ENCODE data around the gene SNAP29. TPM values are rescaled to one million over a fixed set of nuclear protein-coding genes. Genes with fewer than 3 reads are reported as not detected.

The SNAP29 gene
- total RNA-seq, 6 donors from 2014 or later, result 10.2 to 28.3 (median 19.8) TPM

GRCh38 chr22:20916916-20917810, 58.4 kb downstream of the SNAP29 start, which contains the start of gene CRKL:
TSS of gene CRKL (plus strand) at chr22:20917407. CDS start at chr22:20917935, 528 bp downstream.
- peak; percentile 99 to 100 for ATAC-seq (ENCODE audit: low FRiP score in 2 of 2)
- peaks cover 27 to 40% (median 34%) of the 10 kb centered on the region in 4 donors for H3K4me1 ChIP-seq
- 0 to 5% methylated on average over 3 to 34 of the region's 92 CpGs for WGBS, 2 donors
- H3K4me3 ChIP-seq, result peak within 1 kb of the TSS; percentile 73 to 90 (median 83)
- H3K9me3 ChIP-seq, result no peaks in the 10 kb centered on the region
- peak within 1 kb of the TSS; percentile 93 to 97 (median 96) for H3K27ac ChIP-seq
- no peaks in the 10 kb centered on the region for H3K36me3 ChIP-seq
- H3K27me3 ChIP-seq, result no peaks in the 10 kb centered on the region
- peak; percentile 97 to 99 for DNase-seq
- peak; percentile 91 to 98 (median 96) for TF ChIP-seq CTCF (IDR thresholded peaks at IDR 0.05)
- TF ChIP-seq POLR2AphosphoS5 (IDR thresholded peaks at IDR 0.05), result peak; percentile 86 to 94
- peak in 3 of 4 donors; percentile 69 to 97 (median 94) for TF ChIP-seq POLR2A (IDR thresholded peaks at IDR 0.05)
- no peak for TF ChIP-seq EP300 (IDR thresholded peaks at IDR 0.05)

DNA sequence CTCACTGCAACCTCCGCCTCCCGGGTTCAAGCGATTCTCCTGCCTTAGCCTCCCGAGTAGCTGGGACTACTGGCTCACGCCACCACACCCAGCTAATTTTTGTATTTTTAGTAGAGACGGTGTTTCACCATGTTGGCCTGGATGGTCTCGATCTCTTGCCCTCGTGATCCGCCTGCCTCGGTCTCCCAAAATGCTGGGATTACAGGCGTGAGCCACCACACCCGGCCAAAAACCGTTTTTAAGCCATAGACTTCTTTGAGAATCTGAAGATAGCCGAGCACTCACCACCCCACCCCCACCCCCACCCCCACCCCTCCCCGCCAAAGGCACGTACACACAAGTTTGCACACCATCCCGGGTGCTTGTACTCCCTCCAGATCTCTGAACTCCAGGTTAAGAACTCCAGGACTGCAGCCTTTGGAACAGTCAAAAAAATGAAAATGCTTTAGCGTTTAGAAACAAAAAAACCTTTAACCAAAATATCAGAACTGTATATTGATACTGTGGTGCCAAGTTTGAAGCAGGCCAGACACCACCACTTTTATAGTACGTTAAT, 59.9 kb downstream of the SNAP29 start:
- Histone ChIP-seq H3K27me3 (no peaks in the 10 kb centered on the region), H3K27ac (peak overlapping the region in 3 of 4 donors; percentile 93 to 97 (median 97)), H3K4me1 (peaks cover 37 to 56% (median 42%) of the 10 kb centered on the region in 4 donors), H3K36me3 (no peaks in the 10 kb centered on the region), H3K4me3 (peak overlapping the region; percentile 73 to 90 (median 83)), H3K9me3 (no peaks in the 10 kb centered on the region)
- WGBS, 2 donors, result 1 to 2% methylated on average over 14 to 19 of the region's 19 CpGs
- TF ChIP-seq POLR2A (IDR thresholded peaks at IDR 0.05), result no peak
- TF ChIP-seq POLR2AphosphoS5 (IDR thresholded peaks at IDR 0.05), result no peak
- TF ChIP-seq EP300 (IDR thresholded peaks at IDR 0.05), result no peak
- no peak for TF ChIP-seq CTCF (IDR thresholded peaks at IDR 0.05)
- DNase-seq (no peak), ATAC-seq (ENCODE audit: low FRiP score in 2 of 2) (no peak)

GRCh38 chr22:20919718-20920117, 60.9 kb downstream of the SNAP29 start:
- DNase-seq (no peak), ATAC-seq (ENCODE audit: low FRiP score in 2 of 2) (no peak)
- Histone ChIP-seq H3K36me3 (peaks cover 0 to 3% (median 0%) of the 10 kb centered on the region in 4 donors), H3K9me3 (no peaks in the 10 kb centered on the region), H3K27me3 (no peaks in the 10 kb centered on the region), H3K27ac (no peak overlapping the region), H3K4me1 (peaks cover 37 to 64% (median 42%) of the 10 kb centered on the region in 4 donors), H3K4me3 (peak overlapping the region in 3 of 4 donors; percentile 73 to 85 (median 81))
- 17 to 18% methylated on average over 4 of the region's 4 CpGs for WGBS, 2 donors
- TF ChIP-seq CTCF (IDR thresholded peaks at IDR 0.05) (no peak), POLR2AphosphoS5 (IDR thresholded peaks at IDR 0.05) (no peak)

GRCh38 chr22:20920881-20921203, 62.0 kb downstream of the SNAP29 start:
- DNase-seq (no peak), ATAC-seq (ENCODE audit: low FRiP score in 2 of 2) (no peak)
- WGBS, 2 donors, result 47 to 49% methylated on average over 3 of the region's 3 CpGs
- Histone ChIP-seq H3K36me3 (peaks cover 0 to 3% (median 0%) of the 10 kb centered on the region in 4 donors), H3K27ac (peak overlapping the region in 1 of 4 donors; percentile 33), H3K4me1 (peaks cover 44 to 75% (median 49%) of the 10 kb centered on the region in 4 donors), H3K27me3 (no peaks in the 10 kb centered on the region), H3K9me3 (no peaks in the 10 kb centered on the region), H3K4me3 (peak overlapping the region in 3 of 4 donors; percentile 73 to 85 (median 81))
- TF ChIP-seq POLR2A (IDR thresholded peaks at IDR 0.05) (no peak), POLR2AphosphoS5 (IDR thresholded peaks at IDR 0.05) (no peak), CTCF (IDR thresholded peaks at IDR 0.05) (no peak), EP300 (IDR thresholded peaks at IDR 0.05) (no peak)
